MM.1S (cell line): ENCODE data around the gene EXOSC10.

ENCODE experiments used
- DNase-seq: peaks from one replicate; pipeline ENCODE4 v3.0.0-alpha.2; 2015
- H2AFZ ChIP-seq: fragments of 300-600 bp; sonication (generic); 2 replicates; pipeline ENCODE4 v1.6.0; 2016; ENCODE audit warnings: antibody characterized with exemption, low read length
- H3F3A ChIP-seq: fragments of 300-600 bp; sonication (generic); 2 replicates; pipeline ENCODE4 v1.6.1; 2016; ENCODE audit warnings: mild to moderate bottlenecking, antibody characterized with exemption, low read length, moderate library complexity, mixed read lengths; ENCODE audit not compliant: insufficient read depth
- H3K27ac ChIP-seq: fragments of 300-600 bp; sonication (generic); 2 replicates; pipeline ENCODE4 v1.5.1; 2016; ENCODE audit warnings: mild to moderate bottlenecking, low read length
- H3K27me3 ChIP-seq: fragments of 300-600 bp; sonication (generic); replicated peaks from 2 replicates; pipeline ENCODE4 v1.6.0; 2016; ENCODE audit warnings: low read length; ENCODE audit not compliant: insufficient read depth
- H3K36me3 ChIP-seq: fragments of 300-600 bp; sonication (generic); replicated peaks from 2 replicates; pipeline ENCODE4 v1.6.1; 2016; ENCODE audit warnings: mild to moderate bottlenecking, low read length, mixed read lengths; ENCODE audit not compliant: insufficient read depth
- H3K4me1 ChIP-seq: fragments of 300-600 bp; sonication (generic); 2 replicates; pipeline ENCODE4 v1.6.1; 2016; ENCODE audit warnings: low read length, mixed read lengths
- H3K4me2 ChIP-seq: fragments of 300-600 bp; sonication (generic); 2 replicates; pipeline ENCODE4 v1.6.0; 2016; ENCODE audit warnings: low read depth, low read length
- H3K4me3 ChIP-seq: fragments of 300-600 bp; sonication (generic); 2 replicates; pipeline ENCODE4 v1.5.1; 2016; ENCODE audit warnings: low read length, mixed read lengths
- H3K79me2 ChIP-seq: fragments of 300-600 bp; sonication (generic); 2 replicates; pipeline ENCODE4 v1.6.1; 2016; ENCODE audit warnings: mixed run types, low read length, mixed read lengths
- H3K9ac ChIP-seq: fragments of 300-600 bp; sonication (generic); 2 replicates; pipeline ENCODE4 v1.6.1; 2016; ENCODE audit warnings: low read length, mixed read lengths
- H3K9me2 ChIP-seq: fragments of 300-600 bp; sonication (generic); replicated peaks from 2 replicates; pipeline ENCODE4 v1.6.1; 2016; ENCODE audit warnings: mild to moderate bottlenecking, low read length, mixed read lengths; ENCODE audit not compliant: insufficient read depth
- H3K9me3 ChIP-seq: fragments of 300-600 bp; sonication (generic); replicated peaks from 2 replicates; pipeline ENCODE4 v1.6.1; 2016; ENCODE audit warnings: mild to moderate bottlenecking, low read length, mixed read lengths; ENCODE audit not compliant: insufficient read depth
- H4K20me1 ChIP-seq: fragments of 300-600 bp; sonication (generic); 2 replicates; pipeline ENCODE4 v1.6.1; 2016; ENCODE audit warnings: mild to moderate bottlenecking, low read length, moderate library complexity, mixed read lengths; ENCODE audit not compliant: insufficient read depth
- CTCF ChIP-seq: fragments of 300-600 bp; sonication (generic); IDR thresholded peaks from 2 replicates; pipeline ENCODE4 v1.5.1; 2016; ENCODE audit warnings: antibody characterized with exemption, low read length, mixed read lengths
- EZH2 ChIP-seq: fragments of 300-600 bp; sonication (generic); optimal IDR thresholded peaks from 2 replicates; pipeline ENCODE3; 2017; ENCODE audit warnings: low read depth, mild to moderate bottlenecking, antibody characterized with exemption, low read length, mixed read lengths
- EZH2phosphoT487 ChIP-seq: fragments of 300-600 bp; sonication (generic); IDR thresholded peaks from 2 replicates; pipeline ENCODE4 v1.6.1; 2018; ENCODE audit warnings: antibody characterized with exemption, low read length

The EXOSC10 gene

GRCh38 chr1:11142618-11143391 is 43.1 kb upstream of the EXOSC10 start:
- Histone ChIP-seq H3K27ac (no peak overlapping the region), H3K9ac (no peak overlapping the region), H2AFZ (no peak overlapping the region), H3K79me2 (no peaks in the 10 kb centered on the region), H3K4me2 (no peak overlapping the region), H3K9me2 (no peaks in the 10 kb centered on the region), H4K20me1 (no peaks in the 10 kb centered on the region), H3K9me3 (no peaks in the 10 kb centered on the region), H3K4me3 (no peak overlapping the region), H3F3A (no peaks in the 10 kb centered on the region), H3K27me3 (no peaks in the 10 kb centered on the region), H3K4me1 (no peaks in the 10 kb centered on the region), H3K36me3 (peaks cover 8% of the 10 kb centered on the region; the same call in 1 of the 2 replicates)
- TF ChIP-seq EZH2phosphoT487 (no peak), EZH2 (no peak), CTCF (no peak)
- DNase-seq, result no peak

DNA sequence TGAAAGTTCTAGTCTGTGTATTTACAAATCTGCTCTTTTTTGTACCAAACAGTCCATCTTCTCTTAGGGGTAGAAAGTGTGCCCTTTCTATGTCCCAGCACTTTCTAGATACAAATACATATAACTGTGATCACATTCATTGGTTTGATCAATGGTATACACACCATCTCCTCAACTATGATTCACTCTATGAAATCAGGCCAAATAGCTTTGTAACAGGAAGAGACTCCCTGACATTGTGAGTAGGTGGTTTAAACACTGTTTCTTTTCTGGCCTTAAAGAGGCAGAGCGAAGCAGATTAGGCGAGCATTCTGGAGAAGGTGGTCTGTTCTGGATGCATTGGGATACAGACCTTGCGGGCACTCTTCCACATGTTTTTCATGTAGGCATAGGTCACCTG is 39.3 kb upstream of the EXOSC10 start:
- TF ChIP-seq CTCF, result no peak
- no peak for TF ChIP-seq EZH2
- no peak for TF ChIP-seq EZH2phosphoT487
- Histone ChIP-seq H3K9me2 (no peaks in the 10 kb centered on the region), H3K27ac (no peak overlapping the region), H3K4me3 (no peak overlapping the region), H3K9me3 (no peaks in the 10 kb centered on the region), H3F3A (no peaks in the 10 kb centered on the region), H2AFZ (no peak overlapping the region), H3K36me3 (peaks cover 9% of the 10 kb centered on the region; the same call in 1 of the 2 replicates), H3K27me3 (no peaks in the 10 kb centered on the region), H3K9ac (no peak overlapping the region), H4K20me1 (no peaks in the 10 kb centered on the region), H3K4me1 (no peaks in the 10 kb centered on the region), H3K4me2 (no peak overlapping the region), H3K79me2 (no peaks in the 10 kb centered on the region)
- DNase-seq, result no peak

- no peak overlapping the region for H3K9ac ChIP-seq
- no peak overlapping the region for H3K4me2 ChIP-seq
- H3F3A ChIP-seq, result no peaks in the 10 kb centered on the region
- TF ChIP-seq CTCF (no peak), EZH2phosphoT487 (no peak), EZH2 (no peak)
- no peaks in the 10 kb centered on the region for H3K79me2 ChIP-seq
- no peak overlapping the region for H2AFZ ChIP-seq
- H3K9me2 ChIP-seq, result no peaks in the 10 kb centered on the region
- no peak overlapping the region for H3K4me3 ChIP-seq
- H4K20me1 ChIP-seq, result no peaks in the 10 kb centered on the region
- no peaks in the 10 kb centered on the region for H3K9me3 ChIP-seq
- peaks cover 9% of the 10 kb centered on the region; the same call in 1 of the 2 replicates for H3K36me3 ChIP-seq
- DNase-seq, result no peak
- H3K4me1 ChIP-seq, result no peaks in the 10 kb centered on the region
- no peak overlapping the region for H3K27ac ChIP-seq
- H3K27me3 ChIP-seq, result no peaks in the 10 kb centered on the region
These were observed 38.4 kb upstream of the EXOSC10 start for GRCh38 chr1:11138029-11138428.
